ENCODE data around the gene GINS1.

DNA sequence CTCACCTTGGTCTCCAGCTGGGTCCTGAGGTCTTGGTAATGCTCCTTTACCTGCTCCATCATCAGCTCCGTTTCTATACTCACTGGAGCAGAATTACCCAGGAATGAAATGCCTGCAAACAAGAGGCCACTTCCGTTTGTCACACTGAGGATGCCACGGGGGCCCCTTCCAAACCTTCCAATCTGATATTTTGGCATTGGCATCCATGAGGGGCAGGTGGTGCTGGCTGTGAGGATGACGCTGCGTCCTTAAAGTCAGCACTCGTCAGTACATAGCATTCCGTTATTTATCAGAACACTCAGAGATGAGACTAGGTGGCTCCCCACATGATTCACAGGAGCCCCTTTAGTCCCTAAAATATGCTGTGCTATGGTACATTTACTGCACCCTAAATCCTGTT, 72.7 kb downstream of the GINS1 start:
- TF ChIP-seq CTCF (IDR thresholded peaks at IDR 0.05; ENCODE audit: low read length) (no peak), EZH2 (optimal IDR thresholded peaks at IDR 0.05; ENCODE audit: low read depth, low read length) (no peak)
